ENCODE data around the gene TPMT.

DNA sequence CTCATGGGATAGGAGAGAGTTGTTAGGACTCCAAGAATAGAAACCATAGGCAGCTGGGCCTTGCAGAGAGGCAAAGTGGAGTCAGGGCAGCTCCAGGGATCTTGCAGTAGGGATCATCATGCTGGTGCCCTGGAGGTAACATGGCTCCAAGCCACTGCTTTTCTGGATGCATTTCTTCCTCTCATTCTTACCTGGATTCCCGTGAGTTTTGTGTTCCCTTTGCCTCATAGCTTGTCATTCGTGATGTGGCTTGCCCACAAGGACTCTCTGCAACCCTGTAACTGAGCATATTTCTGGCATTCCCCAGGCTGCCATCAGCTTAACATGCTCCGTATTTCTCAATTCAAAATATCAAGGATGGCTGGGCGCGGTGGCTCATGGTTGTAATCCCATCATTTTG is 37.7 kb downstream of the TPMT start:
- no peak for TF ChIP-seq EZH2 (IDR thresholded peaks at IDR 0.05; ENCODE audit: low read depth)
- TF ChIP-seq, protein P1, sequence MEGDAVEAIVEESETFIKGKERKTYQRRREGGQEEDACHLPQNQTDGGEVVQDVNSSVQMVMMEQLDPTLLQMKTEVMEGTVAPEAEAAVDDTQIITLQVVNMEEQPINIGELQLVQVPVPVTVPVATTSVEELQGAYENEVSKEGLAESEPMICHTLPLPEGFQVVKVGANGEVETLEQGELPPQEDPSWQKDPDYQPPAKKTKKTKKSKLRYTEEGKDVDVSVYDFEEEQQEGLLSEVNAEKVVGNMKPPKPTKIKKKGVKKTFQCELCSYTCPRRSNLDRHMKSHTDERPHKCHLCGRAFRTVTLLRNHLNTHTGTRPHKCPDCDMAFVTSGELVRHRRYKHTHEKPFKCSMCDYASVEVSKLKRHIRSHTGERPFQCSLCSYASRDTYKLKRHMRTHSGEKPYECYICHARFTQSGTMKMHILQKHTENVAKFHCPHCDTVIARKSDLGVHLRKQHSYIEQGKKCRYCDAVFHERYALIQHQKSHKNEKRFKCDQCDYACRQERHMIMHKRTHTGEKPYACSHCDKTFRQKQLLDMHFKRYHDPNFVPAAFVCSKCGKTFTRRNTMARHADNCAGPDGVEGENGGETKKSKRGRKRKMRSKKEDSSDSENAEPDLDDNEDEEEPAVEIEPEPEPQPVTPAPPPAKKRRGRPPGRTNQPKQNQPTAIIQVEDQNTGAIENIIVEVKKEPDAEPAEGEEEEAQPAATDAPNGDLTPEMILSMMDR (conservative IDR thresholded peaks at IDR 0.05): no peak

Measured in PC-9 (cell line).